ENCODE measurements around the gene PTPRA. TPM values are rescaled to one million over a fixed set of nuclear protein-coding genes. Genes with fewer than 3 reads are reported as not detected.

Gene PTPRA
- total and polyA plus RNA-seq, 2 donors (not counting 1 experiment from before 2014, with no cell fraction given) = 32.1 to 64.2 TPM

GRCh38 chr20:2909953-2910352 lies 36.7 kb downstream of the PTPRA start:
- intact Hi-C loops (cut with micrococcal nuclease) = no loop called here
- Histone ChIP-seq H4K20me1 (ENCODE audit: control insufficient read depth, insufficient read depth, low read length, poor library complexity, severe bottlenecking) (peaks cover 4% of the 10 kb centered on the region), H3K9ac (ENCODE audit: low read length) (no peak overlapping the region), H3K27ac (ENCODE audit: low read length in 2 of 2) (no peak overlapping the region), H2AFZ (ENCODE audit: insufficient read depth, low read depth, low read length, poor library complexity, severe bottlenecking) (no peak overlapping the region), H3K79me2 (ENCODE audit: control insufficient read depth, insufficient read depth, low read length) (peaks cover 21% of the 10 kb centered on the region), H3K4me2 (replicated peaks; ENCODE audit: low read depth, low read length, poor library complexity, severe bottlenecking) (no peak overlapping the region), H3K4me3 (ENCODE audit: control extremely low read depth in 1 of 5, extremely low read depth in 1 of 5, insufficient read depth in 1 of 5, low read depth in 2 of 5, low read length in 4 of 5) (no peak overlapping the region), H3K27me3 (replicated peaks in 1 of 4; ENCODE audit: control extremely low read depth in 1 of 4, control insufficient read depth in 3 of 4, insufficient read depth in 4 of 4, low read length in 3 of 4) (no peaks in the 10 kb centered on the region), H3K4me1 (ENCODE audit: control insufficient read depth in 2 of 2, insufficient read depth in 2 of 2, low read length in 2 of 2) (no peaks in the 10 kb centered on the region), H3K36me3 (replicated peaks in 1 of 2; ENCODE audit: control extremely low read depth in 1 of 2, control insufficient read depth in 1 of 2, extremely low read depth in 1 of 2, insufficient read depth in 2 of 2, low read length in 1 of 2) (peaks cover 0 to 7% of the 10 kb centered on the region in 2 experiments), H3K9me3 (ENCODE audit: control extremely low read depth in 1 of 3, control insufficient read depth in 2 of 3, insufficient read depth in 1 of 3, low read length in 2 of 3) (no peaks in the 10 kb centered on the region)
- Mint-ChIP-seq H3K9me3 (ENCODE audit: insufficient read depth) (no peaks in the 10 kb centered on the region), H3K27ac (no peak overlapping the region), H3K4me1 (peaks cover 7% of the 10 kb centered on the region), H3K27me3 (no peaks in the 10 kb centered on the region), H3K4me3 (no peak overlapping the region)
- no CpG with 5 or more reads among the region's 2 CpGs for WGBS (ENCODE audit: insufficient coverage)
- ChIA-PET POLR2A (no interaction called here), CTCF (no interaction called here)
- no peak for TF ChIP-seq EZH2 (IDR thresholded peaks at IDR 0.05; ENCODE audit: borderline replicate concordance, insufficient read depth, low read depth, low read length, poor library complexity, severe bottlenecking)
- TF ChIP-seq, protein P1, sequence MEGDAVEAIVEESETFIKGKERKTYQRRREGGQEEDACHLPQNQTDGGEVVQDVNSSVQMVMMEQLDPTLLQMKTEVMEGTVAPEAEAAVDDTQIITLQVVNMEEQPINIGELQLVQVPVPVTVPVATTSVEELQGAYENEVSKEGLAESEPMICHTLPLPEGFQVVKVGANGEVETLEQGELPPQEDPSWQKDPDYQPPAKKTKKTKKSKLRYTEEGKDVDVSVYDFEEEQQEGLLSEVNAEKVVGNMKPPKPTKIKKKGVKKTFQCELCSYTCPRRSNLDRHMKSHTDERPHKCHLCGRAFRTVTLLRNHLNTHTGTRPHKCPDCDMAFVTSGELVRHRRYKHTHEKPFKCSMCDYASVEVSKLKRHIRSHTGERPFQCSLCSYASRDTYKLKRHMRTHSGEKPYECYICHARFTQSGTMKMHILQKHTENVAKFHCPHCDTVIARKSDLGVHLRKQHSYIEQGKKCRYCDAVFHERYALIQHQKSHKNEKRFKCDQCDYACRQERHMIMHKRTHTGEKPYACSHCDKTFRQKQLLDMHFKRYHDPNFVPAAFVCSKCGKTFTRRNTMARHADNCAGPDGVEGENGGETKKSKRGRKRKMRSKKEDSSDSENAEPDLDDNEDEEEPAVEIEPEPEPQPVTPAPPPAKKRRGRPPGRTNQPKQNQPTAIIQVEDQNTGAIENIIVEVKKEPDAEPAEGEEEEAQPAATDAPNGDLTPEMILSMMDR (IDR thresholded peaks at IDR 0.05) = no peak
- ATAC-seq (ENCODE audit: low read depth) = no peak
- no peak for DNase-seq

- Histone ChIP-seq H4K20me1 (ENCODE audit: control insufficient read depth, insufficient read depth, low read length, poor library complexity, severe bottlenecking) (peaks cover 7% of the 10 kb centered on the region), H3K9me3 (ENCODE audit: control extremely low read depth in 1 of 3, control insufficient read depth in 2 of 3, insufficient read depth in 1 of 3, low read length in 2 of 3) (no peaks in the 10 kb centered on the region), H3K4me3 (ENCODE audit: control extremely low read depth in 1 of 5, extremely low read depth in 1 of 5, insufficient read depth in 1 of 5, low read depth in 2 of 5, low read length in 4 of 5) (no peak overlapping the region), H3K9ac (ENCODE audit: low read length) (no peak overlapping the region), H3K4me1 (ENCODE audit: control insufficient read depth in 2 of 2, insufficient read depth in 2 of 2, low read length in 2 of 2) (no peaks in the 10 kb centered on the region), H3K27me3 (replicated peaks in 1 of 4; ENCODE audit: control extremely low read depth in 1 of 4, control insufficient read depth in 3 of 4, insufficient read depth in 4 of 4, low read length in 3 of 4) (no peaks in the 10 kb centered on the region), H3K79me2 (ENCODE audit: control insufficient read depth, insufficient read depth, low read length) (peaks cover 26% of the 10 kb centered on the region), H3K27ac (ENCODE audit: low read length in 2 of 2) (no peak overlapping the region), H3K36me3 (replicated peaks in 1 of 2; ENCODE audit: control extremely low read depth in 1 of 2, control insufficient read depth in 1 of 2, extremely low read depth in 1 of 2, insufficient read depth in 2 of 2, low read length in 1 of 2) (peaks cover 0 to 5% of the 10 kb centered on the region in 2 experiments), H3K4me2 (replicated peaks; ENCODE audit: low read depth, low read length, poor library complexity, severe bottlenecking) (no peak overlapping the region), H2AFZ (ENCODE audit: insufficient read depth, low read depth, low read length, poor library complexity, severe bottlenecking) (no peak overlapping the region)
- CTCF ChIA-PET = no interaction called here
- intact Hi-C loops (cut with micrococcal nuclease) = no loop called here
- TF ChIP-seq, protein P1 (IDR thresholded peaks at IDR 0.05) = no peak
- no peak for DNase-seq
- Mint-ChIP-seq H3K4me1 (peaks cover 7% of the 10 kb centered on the region), H3K27ac (no peak overlapping the region), H3K9me3 (ENCODE audit: insufficient read depth) (no peaks in the 10 kb centered on the region), H3K4me3 (no peak overlapping the region), H3K27me3 (no peaks in the 10 kb centered on the region)
- no peak for ATAC-seq (ENCODE audit: low read depth)
- POLR2A ChIA-PET = no interaction called here
Observed at GRCh38 chr20:2911200-2911599, 37.9 kb downstream of the PTPRA start.
